Smooth muscle cell (in vitro differentiated cells): Measurements from ENCODE around the gene PTPRN2. TPM values are rescaled to one million over a fixed set of nuclear protein-coding genes. Genes with fewer than 3 reads are reported as not detected.
"Not testable (repeated sequence)": the region's sequence is repeated elsewhere in the genome, so short reads cannot be mapped to it uniquely, and the experiment has no call there.

Experiments
- DNase-seq: peaks from one replicate; lab custom pipeline; 2025; ENCODE audit not compliant: unreplicated experiment; lab: John Stamatoyannopoulos, UW
- H2AFZ ChIP-seq: fragments of 200-600 bp; sonication (generic); 2 replicates; pipeline ENCODE4 v1.6.0; 2016; ENCODE audit warnings: antibody characterized with exemption, low read depth, mild to moderate bottlenecking
- H3F3A ChIP-seq: fragments of 200-600 bp; sonication (generic); 2 replicates; pipeline ENCODE4 v1.6.0; 2017; ENCODE audit warnings: antibody characterized with exemption, low read depth
- H3K27ac ChIP-seq: fragments of 200-600 bp; sonication (generic); 2 replicates; pipeline ENCODE4 v1.5.1; 2016; ENCODE audit warnings: low read depth, mild to moderate bottlenecking
- H3K27me3 ChIP-seq: fragments of 200-600 bp; sonication (generic); 2 replicates; pipeline ENCODE4 v1.6.1; 2016; ENCODE audit warnings: low read depth, mild to moderate bottlenecking
- H3K36me3 ChIP-seq: fragments of 200-600 bp; sonication (generic); 2 replicates; pipeline ENCODE4 v1.5.1; 2016; ENCODE audit warnings: low read depth
- H3K4me1 ChIP-seq: fragments of 200-600 bp; sonication (generic); 2 replicates; pipeline ENCODE4 v1.5.1; 2016; ENCODE audit warnings: low read depth
- H3K4me2 ChIP-seq: fragments of 200-600 bp; sonication (generic); 2 replicates; pipeline ENCODE4 v1.6.0; 2016; ENCODE audit warnings: mild to moderate bottlenecking
- H3K4me3 ChIP-seq: fragments of 200-600 bp; sonication (generic); 2 replicates; pipeline ENCODE4 v1.5.1; 2016; ENCODE audit warnings: mild to moderate bottlenecking
- H3K79me2 ChIP-seq: fragments of 200-600 bp; sonication (generic); 2 replicates; pipeline ENCODE4 v1.6.0; 2016; ENCODE audit warnings: low read depth, mild to moderate bottlenecking
- H3K9ac ChIP-seq: fragments of 200-600 bp; sonication (generic); 2 replicates; pipeline ENCODE4 v1.6.0; 2016; ENCODE audit warnings: low read depth
- H3K9me3 ChIP-seq: fragments of 200-600 bp; sonication (generic); replicated peaks from 2 replicates; pipeline ENCODE4 v1.5.1; 2016; ENCODE audit warnings: low read depth
- H4K20me1 ChIP-seq: fragments of 200-600 bp; sonication (generic); 2 replicates; pipeline ENCODE4 v1.6.0; 2016; ENCODE audit warnings: low read depth
- WGBS: methylation state at CpG from one replicate; pipeline ENCODE4 v1.1.7; 2016; ENCODE audit warnings: low lambda C conversion rate; 5-methylcytosine and 5-hydroxymethylcytosine counted together
- polyA plus RNA-seq: library from polyadenylated mRNA; unstranded; fragments of >200 nt; fragmentation: Nextera tagmentation; extraction: Ambion mirVana; gene quantifications from 2 replicates; pipeline ENCODE4 v1.2.1, GENCODE V29; 2016
- total RNA-seq: library from RNA; depleted of rRNA; stranded (reverse); fragments of >200 nt; gene quantifications from 2 replicates; pipeline ENCODE4 v1.2.3, GENCODE V29; 2014
- TF ChIP-seq, protein P1 (sequence below): fragments of 200-600 bp; sonication (generic); IDR thresholded peaks from 2 replicates; pipeline ENCODE4 v1.5.1; 2017; ENCODE audit warnings: borderline replicate concordance, mild to moderate bottlenecking, antibody characterized with exemption; ENCODE audit not compliant: insufficient read depth, poor library complexity, severe bottlenecking

PTPRN2 gene
- total and polyA plus RNA-seq, 2 experiments from 2014 or later = 0.09 to 0.87 TPM

DNA sequence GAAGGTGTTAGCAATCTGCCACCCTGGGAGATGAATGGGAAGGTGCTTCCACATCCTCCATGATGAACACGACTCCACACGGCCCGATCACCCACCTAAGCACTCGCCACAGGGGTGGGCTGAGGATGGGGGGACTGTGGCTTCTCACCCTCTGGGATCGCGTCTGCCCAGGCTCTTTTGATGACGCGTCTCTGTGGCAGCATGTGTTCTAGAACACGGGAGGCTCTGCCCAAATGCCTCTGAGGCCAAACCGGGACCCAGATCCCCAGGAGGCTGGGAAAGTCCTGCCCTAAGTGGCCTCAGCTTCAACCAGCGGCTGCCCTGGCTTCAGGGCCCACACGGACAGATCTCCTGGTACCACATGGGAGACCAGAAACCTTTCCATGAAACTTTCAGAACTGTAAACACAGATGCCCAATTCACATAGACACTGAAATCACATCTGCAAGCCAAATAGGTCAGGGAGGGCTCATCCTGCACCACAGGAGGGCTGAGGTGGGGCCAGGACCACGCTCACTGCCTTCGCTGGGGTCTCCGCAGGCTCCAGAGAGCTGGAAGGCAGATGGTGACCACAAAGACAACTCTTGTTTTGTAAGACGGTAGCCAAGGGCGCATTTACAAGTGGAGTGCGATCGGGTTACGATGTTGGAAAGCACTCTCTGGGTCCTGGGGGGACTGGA is 200.6 kb downstream of the PTPRN2 start:
- Histone ChIP-seq H3K9me3 (no peaks in the 10 kb centered on the region), H3K27me3 (no peaks in the 10 kb centered on the region), H3F3A (no peaks in the 10 kb centered on the region), H2AFZ (no peak overlapping the region), H3K9ac (no peak overlapping the region), H3K27ac (no peak overlapping the region), H4K20me1 (no peaks in the 10 kb centered on the region), H3K4me3 (no peak overlapping the region), H3K79me2 (no peaks in the 10 kb centered on the region), H3K4me2 (no peak overlapping the region), H3K4me1 (no peaks in the 10 kb centered on the region), H3K36me3 (no peaks in the 10 kb centered on the region)
- WGBS = 84% methylated on average over 20 of the region's 20 CpGs
- DNase-seq = no peak
- TF ChIP-seq, protein P1, sequence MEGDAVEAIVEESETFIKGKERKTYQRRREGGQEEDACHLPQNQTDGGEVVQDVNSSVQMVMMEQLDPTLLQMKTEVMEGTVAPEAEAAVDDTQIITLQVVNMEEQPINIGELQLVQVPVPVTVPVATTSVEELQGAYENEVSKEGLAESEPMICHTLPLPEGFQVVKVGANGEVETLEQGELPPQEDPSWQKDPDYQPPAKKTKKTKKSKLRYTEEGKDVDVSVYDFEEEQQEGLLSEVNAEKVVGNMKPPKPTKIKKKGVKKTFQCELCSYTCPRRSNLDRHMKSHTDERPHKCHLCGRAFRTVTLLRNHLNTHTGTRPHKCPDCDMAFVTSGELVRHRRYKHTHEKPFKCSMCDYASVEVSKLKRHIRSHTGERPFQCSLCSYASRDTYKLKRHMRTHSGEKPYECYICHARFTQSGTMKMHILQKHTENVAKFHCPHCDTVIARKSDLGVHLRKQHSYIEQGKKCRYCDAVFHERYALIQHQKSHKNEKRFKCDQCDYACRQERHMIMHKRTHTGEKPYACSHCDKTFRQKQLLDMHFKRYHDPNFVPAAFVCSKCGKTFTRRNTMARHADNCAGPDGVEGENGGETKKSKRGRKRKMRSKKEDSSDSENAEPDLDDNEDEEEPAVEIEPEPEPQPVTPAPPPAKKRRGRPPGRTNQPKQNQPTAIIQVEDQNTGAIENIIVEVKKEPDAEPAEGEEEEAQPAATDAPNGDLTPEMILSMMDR = no peak

DNA sequence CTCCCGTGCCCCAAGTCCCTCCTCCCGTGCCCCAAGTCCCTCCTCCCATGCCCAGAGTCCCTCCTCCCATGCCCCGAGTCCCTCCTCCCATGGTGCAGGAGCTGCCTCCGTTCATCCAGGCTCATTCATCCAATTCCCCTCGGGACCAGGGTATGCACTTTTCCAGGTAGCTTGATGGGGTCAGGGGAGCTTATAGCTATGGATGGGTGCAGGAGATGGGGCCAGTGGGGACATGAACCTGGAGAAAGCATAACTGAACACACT is 201.3 kb downstream of the PTPRN2 start:
- no peaks in the 10 kb centered on the region for H3K36me3 ChIP-seq
- no peak overlapping the region for H3K4me3 ChIP-seq
- no peaks in the 10 kb centered on the region for H4K20me1 ChIP-seq
- no peaks in the 10 kb centered on the region for H3K9me3 ChIP-seq
- no peaks in the 10 kb centered on the region for H3K27me3 ChIP-seq
- DNase-seq = no peak
- no peak overlapping the region for H3K9ac ChIP-seq
- H3K79me2 ChIP-seq = no peaks in the 10 kb centered on the region
- no peaks in the 10 kb centered on the region for H3K4me1 ChIP-seq
- no peak overlapping the region for H3K27ac ChIP-seq
- no peaks in the 10 kb centered on the region for H3F3A ChIP-seq
- 84% methylated on average over 2 of the region's 5 CpGs for WGBS
- H3K4me2 ChIP-seq = no peak overlapping the region
- H2AFZ ChIP-seq = no peak overlapping the region
- TF ChIP-seq, protein P1 = no peak

DNA sequence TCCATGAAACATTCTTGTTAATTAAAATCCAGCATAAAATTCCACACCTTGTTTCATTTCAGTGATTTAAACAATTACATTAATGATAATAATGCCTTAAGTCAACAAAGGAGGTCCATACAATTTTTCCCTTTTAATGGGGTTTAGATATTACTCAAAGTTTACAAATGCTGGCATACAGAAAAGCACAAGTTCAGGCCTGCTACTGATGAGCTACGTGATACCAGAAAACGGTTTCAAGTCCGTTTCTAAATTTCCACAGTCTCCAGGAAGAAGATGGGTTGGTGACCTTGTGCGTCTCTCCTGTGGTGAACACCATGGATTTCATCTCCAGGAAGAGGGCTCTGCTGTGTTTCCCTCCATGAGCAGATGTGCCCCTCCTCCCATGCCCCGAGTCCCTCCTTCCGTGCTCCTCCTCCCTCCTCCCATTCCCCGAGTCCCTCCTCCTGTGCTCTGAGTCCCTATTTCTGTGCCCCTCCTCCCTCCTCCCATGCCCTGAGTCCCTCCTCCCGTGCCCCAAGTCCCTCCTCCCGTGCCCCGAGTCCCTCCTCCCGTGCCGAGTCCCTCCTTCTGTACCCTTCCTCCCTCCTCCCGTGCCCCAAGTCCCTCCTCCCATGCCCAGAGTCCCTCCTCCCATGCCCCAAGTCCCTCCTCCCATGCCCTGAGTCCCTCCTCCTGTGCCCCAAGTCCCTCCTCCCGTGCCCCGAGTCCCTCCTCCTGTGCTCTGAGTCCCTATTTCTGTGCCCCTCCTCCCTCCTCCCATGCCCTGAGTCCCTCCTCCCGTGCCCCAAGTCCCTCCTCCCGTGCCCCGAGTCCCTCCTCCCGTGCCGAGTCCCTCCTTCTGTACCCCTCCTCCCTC is 201.9 kb downstream of the PTPRN2 start:
- H3K9me3 ChIP-seq, H2AFZ ChIP-seq, DNase-seq, H3K4me2 ChIP-seq, H3K27ac ChIP-seq, H3K9ac ChIP-seq, H3K4me3 ChIP-seq, H3K27me3 ChIP-seq, H3K36me3 ChIP-seq, H3K79me2 ChIP-seq, H4K20me1 ChIP-seq, H3F3A ChIP-seq, H3K4me1 ChIP-seq: not testable (repeated sequence)
- WGBS = 91% methylated on average over 7 of the region's 20 CpGs

DNA sequence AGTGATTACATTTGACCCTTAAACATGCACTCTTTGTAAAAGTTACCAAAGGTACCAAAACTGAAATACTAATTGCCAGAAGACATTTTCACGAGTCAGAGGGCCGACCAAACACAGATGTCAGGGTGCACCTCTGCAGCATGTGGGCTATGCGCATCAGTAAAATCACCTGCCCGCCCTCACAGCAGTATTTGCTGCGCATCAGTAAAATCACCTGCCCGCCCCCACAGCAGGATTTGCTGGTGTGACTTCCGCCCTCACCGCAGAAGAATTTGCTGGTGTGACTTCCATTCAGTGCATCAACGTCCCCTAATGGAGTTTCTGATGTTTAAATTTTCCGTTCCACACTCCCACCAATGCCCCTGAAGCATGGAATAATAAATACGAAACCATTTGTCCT is 202.9 kb downstream of the PTPRN2 start:
- H4K20me1 ChIP-seq = no peaks in the 10 kb centered on the region
- TF ChIP-seq, protein P1 = no peak
- 70% methylated on average over 11 of the region's 11 CpGs for WGBS
- DNase-seq = no peak
- no peaks in the 10 kb centered on the region for H3F3A ChIP-seq
- H3K27ac ChIP-seq = no peak overlapping the region
- H3K4me1 ChIP-seq = no peaks in the 10 kb centered on the region
- H3K36me3 ChIP-seq = no peaks in the 10 kb centered on the region
- H2AFZ ChIP-seq = no peak overlapping the region
- H3K9me3 ChIP-seq = no peaks in the 10 kb centered on the region
- no peak overlapping the region for H3K9ac ChIP-seq
- no peak overlapping the region for H3K4me2 ChIP-seq
- H3K79me2 ChIP-seq = no peaks in the 10 kb centered on the region
- H3K27me3 ChIP-seq = no peaks in the 10 kb centered on the region
- H3K4me3 ChIP-seq = no peak overlapping the region
